Gastroesophageal sphincter (tissue), 4 donors: ENCODE measurements around the gene EFCAB13. TPM values are rescaled to one million over a fixed set of nuclear protein-coding genes. Genes with fewer than 3 reads are reported as not detected.
"Not testable (repeated sequence)": the region's sequence is repeated elsewhere in the genome, so short reads cannot be mapped to it uniquely, and the experiment has no call there.

Experiments
- ATAC-seq: fragments of 150-250 bp; one replicate; pipeline ENCODE4 v1.9.1; 2016; ENCODE audit warnings: mild to moderate bottlenecking, moderate library complexity
- H3K27ac ChIP-seq, 4 donors: fragments of 200-600 bp; sonication (generic) in 3 of 4; 1 replicate in 3 of 4; 2 replicates in 1 of 4; pipeline ENCODE4 v1.5.1; 2016 to 2019
- H3K27me3 ChIP-seq: fragments of 200-600 bp; sonication (generic); one replicate; pipeline ENCODE4 v1.5.1; 2019
- H3K36me3 ChIP-seq, 2 donors: fragments of 200-600 bp; sonication (generic); one replicate each; pipeline ENCODE4 v1.5.1; 2019; ENCODE audit warnings: control low read depth in 1 of 2
- H3K4me1 ChIP-seq, 3 donors: fragments of 200-600 bp; sonication (generic); 1 replicate in 2 of 3; 2 replicates in 1 of 3; pipeline ENCODE4 v1.5.1; 2016 to 2019; ENCODE audit warnings: control low read depth in 2 of 3
- H3K4me3 ChIP-seq, 2 donors: fragments of 200-600 bp; sonication (generic); one replicate each; pipeline ENCODE4 v1.5.1; 2019; ENCODE audit warnings: mild to moderate bottlenecking in 1 of 2, moderate library complexity in 1 of 2
- H3K9me3 ChIP-seq, 3 donors: fragments of 200-600 bp; sonication (generic); one replicate each; pipeline ENCODE4 v1.5.1; 2017 to 2019; ENCODE audit warnings: control low read depth in 2 of 3
- EP300 ChIP-seq: sonication (generic); formaldehyde crosslinking; IDR thresholded peaks from one replicate; pipeline ENCODE4 v1.6.1; 2017; ENCODE audit warnings: antibody characterized with exemption, mild to moderate bottlenecking
- POLR2A ChIP-seq, 2 donors: fragments of 450-650 bp; IDR thresholded peaks; one replicate each; pipeline ENCODE4 v1.6.1; 2017; ENCODE audit warnings: antibody characterized with exemption in 2 of 2, mild to moderate bottlenecking in 2 of 2, moderate library complexity in 1 of 2
- POLR2AphosphoS5 ChIP-seq: sonication (generic); formaldehyde crosslinking; IDR thresholded peaks from one replicate; pipeline ENCODE4 v1.6.1; 2017; ENCODE audit warnings: antibody characterized with exemption
- WGBS, 2 donors: methylation state at CpG; one replicate each; pipeline ENCODE4 v1.1.5; 2018; ENCODE audit warnings: low coverage in 1 of 2; 5-methylcytosine and 5-hydroxymethylcytosine counted together
- total RNA-seq, 4 donors: library from RNA; depleted of rRNA; stranded (reverse); fragments of >200 nt; gene quantifications; one replicate each; pipeline ENCODE4 v1.1.0, GENCODE V29; 2016
- TF ChIP-seq, protein P1 (sequence below), 4 experiments: fragments of 200-600 bp in 2 of 4; fragments of 450-650 bp in 2 of 4; sonication (generic) in 1 of 4; IDR thresholded peaks; one replicate each; pipeline ENCODE4 v1.5.1; 2017 to 2019; ENCODE audit warnings: antibody characterized with exemption in 4 of 4, mild to moderate bottlenecking in 2 of 4, moderate library complexity in 2 of 4

The EFCAB13 gene
- total RNA-seq, 4 donors from 2014 or later, result 7.0 to 14.5 (median 8.6) TPM

DNA sequence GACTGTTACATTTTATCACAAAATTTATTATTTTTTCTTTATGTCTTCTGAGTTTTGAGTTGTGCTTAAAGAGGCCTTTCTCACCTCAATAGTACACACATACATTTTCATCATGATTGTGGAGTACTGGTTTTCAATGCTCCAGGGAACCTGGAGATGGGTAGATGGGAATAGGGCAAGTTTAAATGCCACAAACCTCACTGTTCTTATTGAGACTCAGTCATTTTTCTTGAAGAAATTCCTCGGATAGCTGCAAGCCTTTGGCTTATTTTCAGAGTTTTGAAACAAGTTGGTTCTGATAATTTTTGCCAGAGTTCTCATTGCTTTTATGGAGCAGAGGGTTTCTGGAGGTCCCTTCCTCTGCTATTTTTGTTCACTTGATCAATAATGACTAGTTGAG, 34.9 kb downstream of the EFCAB13 start:
- Histone ChIP-seq H3K27ac (no peak overlapping the region), H3K4me1 (no peaks in the 10 kb centered on the region), H3K4me3 (no peak overlapping the region), H3K27me3 (no peaks in the 10 kb centered on the region), H3K9me3 (no peaks in the 10 kb centered on the region), H3K36me3 (peaks cover 0 to 11% of the 10 kb centered on the region in 2 donors)
- no peak for TF ChIP-seq POLR2AphosphoS5
- TF ChIP-seq, protein P1, sequence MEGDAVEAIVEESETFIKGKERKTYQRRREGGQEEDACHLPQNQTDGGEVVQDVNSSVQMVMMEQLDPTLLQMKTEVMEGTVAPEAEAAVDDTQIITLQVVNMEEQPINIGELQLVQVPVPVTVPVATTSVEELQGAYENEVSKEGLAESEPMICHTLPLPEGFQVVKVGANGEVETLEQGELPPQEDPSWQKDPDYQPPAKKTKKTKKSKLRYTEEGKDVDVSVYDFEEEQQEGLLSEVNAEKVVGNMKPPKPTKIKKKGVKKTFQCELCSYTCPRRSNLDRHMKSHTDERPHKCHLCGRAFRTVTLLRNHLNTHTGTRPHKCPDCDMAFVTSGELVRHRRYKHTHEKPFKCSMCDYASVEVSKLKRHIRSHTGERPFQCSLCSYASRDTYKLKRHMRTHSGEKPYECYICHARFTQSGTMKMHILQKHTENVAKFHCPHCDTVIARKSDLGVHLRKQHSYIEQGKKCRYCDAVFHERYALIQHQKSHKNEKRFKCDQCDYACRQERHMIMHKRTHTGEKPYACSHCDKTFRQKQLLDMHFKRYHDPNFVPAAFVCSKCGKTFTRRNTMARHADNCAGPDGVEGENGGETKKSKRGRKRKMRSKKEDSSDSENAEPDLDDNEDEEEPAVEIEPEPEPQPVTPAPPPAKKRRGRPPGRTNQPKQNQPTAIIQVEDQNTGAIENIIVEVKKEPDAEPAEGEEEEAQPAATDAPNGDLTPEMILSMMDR (IDR thresholded peaks at IDR 0.05), result no peak
- no peak for ATAC-seq
- WGBS, 2 donors, result 77% methylated on average over 1 of the region's 1 CpG; no CpG with 5 or more reads in 1 of the 2 donors

DNA sequence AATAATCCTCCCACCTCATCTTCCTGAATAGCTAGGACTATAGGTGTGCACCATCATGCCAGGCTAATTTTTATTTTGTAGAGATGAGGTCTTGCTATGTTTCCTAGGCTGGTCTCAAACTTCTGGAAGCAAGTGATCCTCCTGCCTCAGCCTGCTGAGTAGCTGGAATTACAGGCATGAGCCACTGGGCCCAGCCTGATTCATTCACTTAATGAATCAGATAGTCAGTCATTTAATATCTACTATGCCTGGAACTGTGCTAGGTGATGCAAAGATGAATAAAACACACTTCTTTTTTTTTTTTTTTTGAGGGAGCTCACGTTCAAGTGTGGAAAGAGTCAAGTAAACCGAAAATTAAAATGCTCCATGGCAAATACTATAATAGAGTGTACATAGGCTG, 39.4 kb downstream of the EFCAB13 start:
- WGBS, 2 donors, result 90 to 93% methylated on average over 1 to 2 of the region's 2 CpGs
- H3K9me3 ChIP-seq, result no peaks in the 10 kb centered on the region
- no peaks in the 10 kb centered on the region for H3K27me3 ChIP-seq
- no peak for TF ChIP-seq POLR2AphosphoS5
- no peak overlapping the region for H3K4me3 ChIP-seq
- no peak for ATAC-seq
- peaks cover 0 to 8% of the 10 kb centered on the region in 2 donors for H3K36me3 ChIP-seq
- no peaks in the 10 kb centered on the region for H3K4me1 ChIP-seq
- H3K27ac ChIP-seq, result no peak overlapping the region

DNA sequence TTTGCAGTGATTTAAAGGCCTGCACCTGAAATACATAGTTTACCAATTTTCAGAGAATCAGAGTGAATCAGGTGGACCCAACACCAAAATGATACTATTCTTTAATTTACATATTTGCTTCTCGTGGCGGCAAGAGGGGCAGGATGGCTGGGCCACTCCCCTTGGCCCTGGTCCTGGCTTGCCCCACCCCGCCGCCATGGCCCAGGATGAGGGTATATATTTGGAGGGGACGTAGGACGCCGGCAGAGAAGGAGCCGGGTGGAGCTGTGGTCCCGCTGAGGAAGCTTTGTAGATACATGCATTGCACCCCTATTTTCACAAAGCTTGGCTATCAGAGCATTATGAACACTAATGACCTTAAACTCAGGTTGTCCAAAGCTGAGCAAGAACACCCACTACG, 43.5 kb downstream of the EFCAB13 start:
- Histone ChIP-seq H3K4me1 (no peaks in the 10 kb centered on the region), H3K27ac (no peak overlapping the region), H3K36me3 (peaks cover 0 to 8% of the 10 kb centered on the region in 2 donors), H3K27me3 (no peaks in the 10 kb centered on the region), H3K9me3 (peaks cover 0 to 1% (median 0%) of the 10 kb centered on the region in 3 donors), H3K4me3 (no peak overlapping the region)
- no peak for ATAC-seq
- 83 to 94% methylated on average over 4 to 10 of the region's 10 CpGs for WGBS, 2 donors
- TF ChIP-seq POLR2A (IDR thresholded peaks at IDR 0.05), result no peak
- TF ChIP-seq, protein P1 (IDR thresholded peaks at IDR 0.05), result no peak
- TF ChIP-seq EP300, result no peak
- TF ChIP-seq POLR2AphosphoS5, result no peak

DNA sequence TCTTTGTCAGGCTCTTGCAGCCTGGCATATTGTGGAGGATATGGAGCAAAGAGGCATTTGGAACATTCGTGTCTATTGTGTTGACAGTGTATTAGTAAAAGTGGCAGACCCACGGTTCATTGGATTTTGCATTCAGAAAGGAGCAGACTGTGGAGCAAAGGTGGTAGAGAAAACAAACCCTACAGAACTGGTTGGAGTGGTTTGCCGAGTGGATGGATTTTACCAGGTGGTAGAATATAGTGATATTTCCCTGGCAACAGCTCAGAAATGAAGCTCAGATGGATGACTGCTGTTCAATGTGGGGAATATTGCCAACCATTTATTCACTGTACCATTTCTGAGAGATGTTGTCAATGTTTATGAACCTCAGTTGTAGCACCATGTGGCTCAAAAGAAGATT, 44.5 kb downstream of the EFCAB13 start:
- Histone ChIP-seq H3K4me3 (no peak overlapping the region), H3K36me3 (peaks cover 0 to 8% of the 10 kb centered on the region in 2 donors), H3K27ac (no peak overlapping the region), H3K27me3 (no peaks in the 10 kb centered on the region), H3K4me1 (no peaks in the 10 kb centered on the region), H3K9me3 (peaks cover 0 to 11% (median 0%) of the 10 kb centered on the region in 3 donors)
- TF ChIP-seq POLR2A (IDR thresholded peaks at IDR 0.05) (no peak), EP300 (no peak), POLR2AphosphoS5 (no peak)
- TF ChIP-seq, protein P1 (IDR thresholded peaks at IDR 0.05), result no peak
- 82% methylated on average over 3 of the region's 3 CpGs for WGBS, 2 donors
- no peak for ATAC-seq

DNA sequence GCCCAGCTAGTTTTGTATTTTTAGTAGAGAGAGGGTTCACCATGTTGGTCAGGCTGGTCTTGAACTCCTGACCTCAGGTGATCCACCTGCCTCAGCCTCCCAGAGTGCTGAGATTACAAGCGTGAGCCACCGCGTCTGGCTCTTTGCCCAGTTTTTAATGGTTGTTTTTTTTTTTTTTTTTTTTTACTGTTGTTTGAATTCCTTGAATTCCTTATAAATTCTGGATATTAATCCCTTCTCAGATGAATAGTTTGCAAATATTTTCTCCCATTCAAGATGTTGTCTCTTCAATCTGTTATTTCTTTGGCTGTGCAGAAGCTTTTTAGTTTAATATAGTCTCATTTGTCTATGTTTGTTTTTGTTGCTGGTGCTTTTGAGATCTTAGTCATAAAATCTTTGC, 47.1 kb downstream of the EFCAB13 start:
- not testable (repeated sequence) for H3K4me1 ChIP-seq, H3K4me3 ChIP-seq, H3K36me3 ChIP-seq, H3K27ac ChIP-seq, ATAC-seq, H3K27me3 ChIP-seq
- H3K9me3 ChIP-seq, result peaks cover 0 to 13% (median 0%) of the 10 kb centered on the region in 3 donors
- WGBS, 2 donors, result 68 to 87% methylated on average over 3 of the region's 3 CpGs

DNA sequence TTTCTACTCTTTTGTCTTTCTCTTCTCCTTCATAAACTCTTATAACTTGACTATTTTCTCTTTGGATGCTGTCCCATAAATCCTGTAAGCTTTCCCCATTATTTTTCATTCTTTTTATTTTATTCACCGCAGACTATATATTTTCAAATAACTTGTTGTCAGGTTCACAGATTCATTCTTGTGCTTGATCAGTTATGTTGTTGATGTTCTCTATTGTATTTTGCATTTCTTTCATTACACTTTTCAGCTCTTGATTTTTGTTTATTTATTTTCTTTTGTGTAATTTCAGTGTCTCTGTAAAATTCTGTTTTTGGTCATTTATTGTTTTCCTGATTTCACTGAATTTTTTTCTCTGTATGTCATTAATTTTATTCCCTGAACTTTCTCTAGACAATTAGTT, 49.2 kb downstream of the EFCAB13 start:
- H3K4me1 ChIP-seq, result peaks cover 0 to 14% (median 0%) of the 10 kb centered on the region in 3 donors
- no peaks in the 10 kb centered on the region for H3K27me3 ChIP-seq
- no peak overlapping the region for H3K4me3 ChIP-seq
- no peaks in the 10 kb centered on the region for H3K36me3 ChIP-seq
- H3K27ac ChIP-seq, result no peak overlapping the region
- no peak for ATAC-seq
- peaks cover 0 to 13% (median 0%) of the 10 kb centered on the region in 3 donors for H3K9me3 ChIP-seq
- 80 to 100% methylated on average over 1 of the region's 1 CpG for WGBS, 2 donors
- no peak for TF ChIP-seq POLR2AphosphoS5
